DND-41 (cell line): ENCODE data around the gene EEFSEC.

Experiments used
- ATAC-seq: fragments of 200-7000 bp; cut with Tn5 transposase; 3 replicates; pipeline ENCODE4 v1.9.1; 2021; ENCODE audit warnings: low read depth; ENCODE audit not compliant: insufficient read depth
- DNase-seq: peaks from one replicate; pipeline ENCODE4 v3.0.0-alpha.2; 2020
- H2AFZ ChIP-seq: 2 replicates; pipeline ENCODE4 v1.6.0; 2012; ENCODE audit warnings: low read depth, low read length
- H3K27ac ChIP-seq: 2 replicates; pipeline ENCODE4 v1.5.1; 2012; ENCODE audit warnings: low read length, inconsistent platforms
- H3K27me3 ChIP-seq: fragments of 200-600 bp; sonication (generic); 2 replicates; pipeline ENCODE4 v1.6.0; 2012; ENCODE audit warnings: low read length, mild to moderate bottlenecking, inconsistent platforms; ENCODE audit not compliant: insufficient read depth, poor library complexity
- H3K36me3 ChIP-seq: 2 replicates; pipeline ENCODE4 v1.5.1; 2012; ENCODE audit warnings: low read length, inconsistent platforms; ENCODE audit not compliant: insufficient read depth
- H3K4me1 ChIP-seq: 2 replicates; pipeline ENCODE4 v1.5.1; 2012; ENCODE audit warnings: mild to moderate bottlenecking, low read length; ENCODE audit not compliant: insufficient read depth
- H3K4me2 ChIP-seq: 2 replicates; pipeline ENCODE4 v1.6.0; 2012; ENCODE audit warnings: mild to moderate bottlenecking, moderate library complexity, low read length, inconsistent platforms; ENCODE audit not compliant: insufficient read depth
- H3K4me3 ChIP-seq, 2 experiments: fragments of 200-600 bp in 1 of 2; shearing (Covaris generic) in 1 of 2; 2 replicates each; pipeline ENCODE4 v1.5.1; 2012 to 2016; ENCODE audit warnings: inconsistent platforms in 2 of 2, low read length in 2 of 2, mild to moderate bottlenecking in 2 of 2, low read depth in 1 of 2, moderate library complexity in 1 of 2
- H3K79me2 ChIP-seq: 2 replicates; pipeline ENCODE4 v1.6.0; 2012; ENCODE audit warnings: low read length, inconsistent platforms; ENCODE audit not compliant: insufficient read depth
- H3K9ac ChIP-seq: 2 replicates; pipeline ENCODE4 v1.6.0; 2012; ENCODE audit warnings: low read depth, mild to moderate bottlenecking, inconsistent platforms, low read length, moderate library complexity
- H3K9me3 ChIP-seq: 2 replicates; pipeline ENCODE4 v1.5.1; 2012; ENCODE audit warnings: low read length, moderate library complexity, mild to moderate bottlenecking, inconsistent platforms; ENCODE audit not compliant: insufficient read depth, severe bottlenecking
- H4K20me1 ChIP-seq: 2 replicates; pipeline ENCODE4 v1.6.0; 2012; ENCODE audit warnings: low read length; ENCODE audit not compliant: insufficient read depth
- CTCF ChIP-seq: IDR thresholded peaks from 2 replicates; pipeline ENCODE4 v1.5.1; 2012; ENCODE audit warnings: borderline replicate concordance, low read length, moderate library complexity, mild to moderate bottlenecking; ENCODE audit not compliant: poor library complexity, severe bottlenecking; ENCODE audit errors: extremely low read depth
- EZH2 ChIP-seq: IDR thresholded peaks from 3 replicates; pipeline ENCODE4 v1.6.1; 2012; ENCODE audit warnings: borderline replicate concordance, low read depth, mild to moderate bottlenecking, moderate library complexity, low read length, inconsistent platforms; ENCODE audit not compliant: severe bottlenecking

EEFSEC gene

GRCh38 chr3:128407247-128407646 lies 254.0 kb downstream of the EEFSEC start:
- Histone ChIP-seq H2AFZ (no peak overlapping the region), H3K79me2 (no peaks in the 10 kb centered on the region), H3K4me1 (no peaks in the 10 kb centered on the region), H3K27me3 (no peaks in the 10 kb centered on the region), H3K36me3 (peaks cover 4% of the 10 kb centered on the region; the same call in 1 of the 2 replicates), H4K20me1 (peaks cover 5% of the 10 kb centered on the region), H3K27ac (no peak overlapping the region), H3K9ac (no peak overlapping the region), H3K4me3 (no peak overlapping the region), H3K4me2 (no peak overlapping the region), H3K9me3 (no peaks in the 10 kb centered on the region)
- no peak for ATAC-seq
- no peak for DNase-seq
- no peak for TF ChIP-seq CTCF
- no peak for TF ChIP-seq EZH2

DNA sequence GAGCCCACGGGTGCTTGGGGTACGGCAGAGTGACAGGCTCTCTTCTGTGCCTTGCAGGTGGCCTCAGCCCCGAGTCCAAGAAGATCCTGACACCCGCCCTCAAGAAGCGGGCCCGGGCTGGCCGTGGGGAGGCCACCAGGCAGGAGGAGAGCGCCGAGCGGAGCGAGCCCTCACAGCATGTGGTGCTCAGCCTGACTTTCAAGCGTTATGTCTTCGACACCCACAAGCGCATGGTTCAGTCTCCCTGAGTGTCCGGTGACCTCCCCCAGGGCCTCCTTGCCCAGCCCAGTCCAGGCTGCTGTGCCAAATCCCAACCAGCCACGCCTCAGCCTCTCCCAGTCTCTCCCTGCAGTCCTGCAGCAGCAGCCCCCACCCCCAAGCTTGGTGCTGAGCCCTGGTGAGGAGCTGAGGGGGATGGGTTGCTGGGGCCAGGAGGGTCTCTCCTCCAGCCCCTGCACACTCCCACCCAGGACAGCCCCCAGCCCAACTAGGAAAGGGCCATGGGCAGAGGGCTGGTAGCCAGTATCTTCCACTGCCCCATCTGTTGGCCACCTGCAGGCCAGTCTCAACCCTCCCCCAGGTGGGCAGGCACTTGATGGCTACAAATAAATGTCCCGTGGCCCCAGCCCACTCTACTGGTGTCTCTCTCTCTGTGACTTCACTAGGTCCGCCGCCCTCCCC lies 254.9 kb downstream of the EEFSEC start:
- Histone ChIP-seq H3K4me3 (no peak overlapping the region), H3K79me2 (no peaks in the 10 kb centered on the region), H3K27ac (no peak overlapping the region), H3K36me3 (peaks cover 4% of the 10 kb centered on the region; the same call in 1 of the 2 replicates), H3K4me2 (no peak overlapping the region), H3K9ac (no peak overlapping the region), H3K27me3 (no peaks in the 10 kb centered on the region), H4K20me1 (peaks cover 9% of the 10 kb centered on the region), H3K4me1 (no peaks in the 10 kb centered on the region), H3K9me3 (no peaks in the 10 kb centered on the region), H2AFZ (no peak overlapping the region)
- TF ChIP-seq CTCF (no peak), EZH2 (no peak)
- ATAC-seq = no peak
- DNase-seq = no peak

GRCh38 chr3:128408693-128409623 lies 255.7 kb downstream of the EEFSEC start:
- H3K36me3 ChIP-seq = peaks cover 4% of the 10 kb centered on the region; the same call in 1 of the 2 replicates
- ATAC-seq (no peak), DNase-seq (no peak)
- no peak overlapping the region for H3K9ac ChIP-seq
- H3K4me1 ChIP-seq = no peaks in the 10 kb centered on the region
- no peaks in the 10 kb centered on the region for H3K79me2 ChIP-seq
- no peak overlapping the region for H3K4me2 ChIP-seq
- H3K27ac ChIP-seq = no peak overlapping the region
- no peaks in the 10 kb centered on the region for H3K27me3 ChIP-seq
- no peak overlapping the region for H2AFZ ChIP-seq
- TF ChIP-seq EZH2 = no peak
- TF ChIP-seq CTCF = no peak
- H4K20me1 ChIP-seq = peaks cover 9% of the 10 kb centered on the region
- no peak overlapping the region for H3K4me3 ChIP-seq
- H3K9me3 ChIP-seq = no peaks in the 10 kb centered on the region
